GM20431 (cell line): Measurements from ENCODE around the gene GPER1.

ENCODE experiments used
- in situ Hi-C: fragments of 300-500 bp; cut with MseI, MboI; formaldehyde crosslinking; loops from one replicate; pipeline ENCODE4 v1.15.0; 2020; ENCODE audit warnings: low sequenced_read_pairs; ENCODE audit not compliant: unreplicated experiment

GPER1 gene

DNA sequence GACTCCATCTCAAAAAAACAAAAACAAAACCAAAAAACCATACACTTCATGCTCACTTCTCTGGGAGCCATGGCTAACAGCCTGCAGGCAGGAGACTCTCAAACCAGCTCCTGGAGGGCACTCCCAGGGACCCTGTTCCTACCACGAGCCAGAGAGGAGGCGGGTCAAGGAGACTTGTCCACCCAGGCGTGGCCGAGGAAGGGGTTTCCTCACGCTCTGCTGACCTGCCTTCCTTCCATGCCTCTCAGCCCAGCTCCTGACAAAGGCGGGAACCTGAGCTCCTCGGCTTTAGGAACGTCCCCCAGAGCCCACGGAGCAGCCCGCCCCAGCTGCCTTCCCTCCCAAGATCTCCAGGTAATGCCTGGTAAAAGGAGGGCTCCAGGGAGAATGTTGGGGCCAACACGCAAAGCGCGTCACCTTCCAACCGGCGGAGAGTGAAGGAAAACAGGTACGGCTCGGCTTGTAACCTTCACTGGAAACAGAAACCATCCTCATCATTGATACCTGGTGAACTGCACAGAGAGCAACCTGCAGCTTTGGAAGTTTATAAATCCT is 34.0 kb upstream of the GPER1 start:
- in situ Hi-C loops = no loop called here

DNA sequence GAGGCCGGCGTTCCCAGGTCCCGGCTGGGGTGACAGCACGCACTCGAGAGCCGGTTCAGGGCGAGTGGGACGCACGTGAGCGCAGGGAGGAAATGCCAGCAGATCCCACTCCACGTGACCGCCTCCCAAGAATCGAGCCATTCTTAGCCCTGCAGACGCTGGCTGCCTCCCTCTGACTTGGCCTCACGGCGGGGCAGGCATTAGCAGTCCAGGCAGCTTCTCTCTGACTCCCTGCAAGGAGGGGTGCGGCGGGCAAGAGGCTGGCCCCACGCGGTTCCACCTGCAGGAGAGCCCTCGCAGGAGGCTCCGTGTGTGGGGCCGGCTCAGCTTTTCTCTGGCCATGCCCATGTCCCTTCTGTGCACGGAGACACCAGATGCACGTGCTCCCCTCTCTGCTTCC is 33.5 kb upstream of the GPER1 start:
- in situ Hi-C loops = no loop called here

DNA sequence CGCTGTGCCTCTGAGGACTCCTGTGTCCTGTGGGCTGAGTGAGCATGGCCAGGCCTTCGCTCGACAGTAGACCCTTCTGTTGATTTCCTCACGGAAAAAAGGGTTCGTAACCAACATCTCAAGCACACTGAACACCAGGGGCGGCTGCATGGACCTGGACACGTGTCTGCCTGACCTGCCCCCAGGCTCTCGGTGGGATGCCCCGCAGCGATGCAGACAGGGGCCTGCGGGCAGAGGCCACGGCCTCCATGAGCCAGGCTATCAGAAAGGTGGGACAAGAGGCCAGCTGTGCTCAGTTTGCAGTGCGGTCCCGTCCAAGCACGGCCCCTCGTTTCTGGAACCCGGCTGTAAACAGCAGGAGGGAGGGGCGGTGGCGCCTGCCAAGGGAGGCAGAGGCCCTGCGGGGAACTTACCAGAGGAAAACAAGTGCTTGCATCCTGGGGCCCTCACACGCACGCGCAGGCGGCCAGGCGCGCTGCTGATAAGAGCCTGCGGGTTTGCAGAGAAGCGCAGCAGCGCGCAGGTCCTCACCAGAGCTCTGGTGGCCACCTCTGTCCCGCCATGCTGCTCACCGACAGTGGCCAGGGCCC is 33.0 kb upstream of the GPER1 start:
- in situ Hi-C loops = no loop called here

DNA sequence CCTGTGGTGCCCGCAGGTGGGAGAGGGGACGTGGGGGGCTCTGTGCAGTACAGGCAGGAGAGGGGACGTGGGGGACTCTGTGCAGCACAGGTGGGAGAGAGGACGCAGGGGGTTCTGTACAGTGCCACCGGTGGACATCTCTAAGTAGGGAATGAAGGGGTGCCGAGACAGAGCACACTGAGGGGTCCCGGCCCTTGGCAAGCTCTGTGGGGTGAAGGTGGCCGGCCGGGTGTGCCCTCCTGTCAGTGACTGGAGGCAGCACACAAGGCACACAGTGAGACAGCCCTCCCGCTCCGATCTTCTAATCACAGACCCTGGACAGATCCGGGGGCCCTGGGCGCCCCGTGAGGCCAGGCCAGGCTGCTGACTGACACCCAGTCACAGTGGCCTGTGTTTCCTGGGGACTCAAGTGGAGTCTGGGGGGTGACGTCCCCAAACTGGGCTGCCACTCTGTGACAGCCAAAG is 32.4 kb upstream of the GPER1 start:
- in situ Hi-C loops = no loop called here

DNA sequence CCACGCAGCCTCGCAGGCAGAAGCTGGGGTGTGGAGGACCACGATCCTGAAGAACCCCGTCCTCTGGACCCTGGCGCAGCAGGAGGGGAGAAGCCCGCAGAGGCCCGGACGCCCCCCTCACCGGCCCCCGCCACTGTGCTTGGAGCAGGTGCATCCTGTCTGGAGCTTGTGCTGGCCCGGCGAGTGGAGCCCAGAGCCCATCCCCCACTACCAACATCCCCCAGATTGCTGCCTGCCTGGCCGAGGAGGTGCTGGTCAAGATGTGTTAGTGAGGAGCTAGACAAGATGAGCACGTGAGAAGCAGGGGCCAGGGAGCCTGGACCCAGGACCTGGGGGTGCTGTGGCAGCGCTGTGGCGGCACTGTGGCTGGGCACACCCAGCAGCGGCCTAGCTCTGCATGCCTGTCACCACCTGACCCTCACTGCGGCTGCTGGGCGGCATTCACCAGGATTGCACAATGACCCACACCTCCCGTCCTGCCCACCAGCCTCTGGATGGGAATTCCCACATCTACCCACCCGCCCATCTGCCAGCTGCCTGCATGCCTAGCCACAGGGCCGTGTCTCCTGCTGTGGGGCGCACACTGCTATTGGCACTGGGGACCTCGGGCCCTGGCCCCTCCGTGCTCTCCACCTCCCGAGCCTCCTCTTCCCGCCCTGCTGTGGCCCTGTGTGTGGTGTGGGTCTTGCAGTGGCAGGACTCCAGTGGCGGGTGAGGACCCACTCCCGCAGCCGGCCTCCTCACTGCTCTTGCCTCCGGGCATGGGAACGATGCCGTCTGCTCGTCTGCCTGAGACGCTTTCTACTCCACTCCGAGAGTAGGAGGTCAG is 31.7 kb upstream of the GPER1 start:
- in situ Hi-C loops = no loop called here

DNA sequence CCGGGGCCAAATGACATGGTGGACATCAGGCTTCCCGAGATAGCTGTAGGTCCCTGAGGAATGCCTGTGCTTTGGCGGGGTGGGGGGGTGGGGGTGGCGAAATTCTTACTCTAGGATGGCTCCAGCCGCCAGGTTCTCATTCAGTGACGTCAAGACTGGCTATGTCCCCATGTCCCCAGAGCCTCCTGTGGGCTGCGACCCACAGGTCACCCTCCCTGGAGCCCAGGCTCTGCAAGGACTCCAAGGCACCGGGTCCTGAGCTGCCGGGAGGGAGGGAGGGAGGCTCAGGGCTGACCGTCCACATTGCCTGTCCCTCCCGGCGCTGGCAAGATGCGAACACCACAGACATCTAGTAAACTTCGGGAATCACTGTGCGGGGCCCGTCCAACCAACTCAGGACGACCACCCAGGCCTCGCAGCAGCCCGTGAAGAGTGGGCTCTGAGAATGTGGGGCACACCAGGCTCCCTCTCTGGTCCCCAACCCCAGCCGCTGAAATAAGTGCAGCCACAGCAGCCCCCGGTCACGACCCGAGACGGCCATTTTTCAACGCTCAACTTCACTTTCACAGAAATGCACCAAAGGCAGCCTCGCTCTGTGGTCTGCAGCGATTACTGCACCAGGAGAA is 31.0 kb upstream of the GPER1 start:
- in situ Hi-C loops = no loop called here

DNA sequence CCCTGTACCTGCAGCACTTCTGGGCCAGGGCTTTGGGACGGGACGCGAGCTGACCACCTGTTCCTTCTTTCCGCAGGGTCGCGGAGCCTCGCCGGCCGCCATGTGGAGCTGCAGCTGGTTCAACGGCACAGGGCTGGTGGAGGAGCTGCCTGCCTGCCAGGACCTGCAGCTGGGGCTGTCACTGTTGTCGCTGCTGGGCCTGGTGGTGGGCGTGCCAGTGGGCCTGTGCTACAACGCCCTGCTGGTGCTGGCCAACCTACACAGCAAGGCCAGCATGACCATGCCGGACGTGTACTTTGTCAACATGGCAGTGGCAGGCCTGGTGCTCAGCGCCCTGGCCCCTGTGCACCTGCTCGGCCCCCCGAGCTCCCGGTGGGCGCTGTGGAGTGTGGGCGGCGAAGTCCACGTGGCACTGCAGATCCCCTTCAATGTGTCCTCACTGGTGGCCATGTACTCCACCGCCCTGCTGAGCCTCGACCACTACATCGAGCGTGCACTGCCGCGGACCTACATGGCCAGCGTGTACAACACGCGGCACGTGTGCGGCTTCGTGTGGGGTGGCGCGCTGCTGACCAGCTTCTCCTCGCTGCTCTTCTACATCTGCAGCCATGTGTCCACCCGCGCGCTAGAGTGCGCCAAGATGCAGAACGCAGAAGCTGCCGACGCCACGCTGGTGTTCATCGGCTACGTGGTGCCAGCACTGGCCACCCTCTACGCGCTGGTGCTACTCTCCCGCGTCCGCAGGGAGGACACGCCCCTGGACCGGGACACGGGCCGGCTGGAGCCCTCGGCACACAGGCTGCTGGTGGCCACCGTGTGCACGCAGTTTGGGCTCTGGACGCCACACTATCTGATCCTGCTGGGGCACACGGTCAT is 30.3 kb upstream of the GPER1 start:
- in situ Hi-C loops = no loop called here

DNA sequence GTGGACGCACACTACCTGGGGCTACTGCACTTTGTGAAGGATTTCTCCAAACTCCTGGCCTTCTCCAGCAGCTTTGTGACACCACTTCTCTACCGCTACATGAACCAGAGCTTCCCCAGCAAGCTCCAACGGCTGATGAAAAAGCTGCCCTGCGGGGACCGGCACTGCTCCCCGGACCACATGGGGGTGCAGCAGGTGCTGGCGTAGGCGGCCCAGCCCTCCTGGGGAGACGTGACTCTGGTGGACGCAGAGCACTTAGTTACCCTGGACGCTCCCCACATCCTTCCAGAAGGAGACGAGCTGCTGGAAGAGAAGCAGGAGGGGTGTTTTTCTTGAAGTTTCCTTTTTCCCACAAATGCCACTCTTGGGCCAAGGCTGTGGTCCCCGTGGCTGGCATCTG is 29.6 kb upstream of the GPER1 start:
- in situ Hi-C loops = no loop called here

DNA sequence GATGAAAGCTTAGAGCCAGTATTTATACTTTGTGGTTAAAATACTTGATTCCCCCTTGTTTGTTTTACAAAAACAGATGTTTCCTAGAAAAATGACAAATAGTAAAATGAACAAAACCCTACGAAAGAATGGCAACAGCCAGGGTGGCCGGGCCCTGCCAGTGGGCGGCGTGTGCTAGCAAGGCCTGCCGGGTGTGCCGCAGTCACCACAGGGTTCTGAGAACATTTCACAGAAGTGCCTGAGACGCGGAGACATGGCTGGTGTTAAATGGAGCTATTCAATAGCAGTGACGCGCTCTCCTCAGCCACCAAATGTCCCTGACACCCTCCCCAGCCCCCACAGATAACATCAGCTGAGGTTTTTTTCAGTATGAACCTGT is 29.1 kb upstream of the GPER1 start:
- in situ Hi-C loops = no loop called here

DNA sequence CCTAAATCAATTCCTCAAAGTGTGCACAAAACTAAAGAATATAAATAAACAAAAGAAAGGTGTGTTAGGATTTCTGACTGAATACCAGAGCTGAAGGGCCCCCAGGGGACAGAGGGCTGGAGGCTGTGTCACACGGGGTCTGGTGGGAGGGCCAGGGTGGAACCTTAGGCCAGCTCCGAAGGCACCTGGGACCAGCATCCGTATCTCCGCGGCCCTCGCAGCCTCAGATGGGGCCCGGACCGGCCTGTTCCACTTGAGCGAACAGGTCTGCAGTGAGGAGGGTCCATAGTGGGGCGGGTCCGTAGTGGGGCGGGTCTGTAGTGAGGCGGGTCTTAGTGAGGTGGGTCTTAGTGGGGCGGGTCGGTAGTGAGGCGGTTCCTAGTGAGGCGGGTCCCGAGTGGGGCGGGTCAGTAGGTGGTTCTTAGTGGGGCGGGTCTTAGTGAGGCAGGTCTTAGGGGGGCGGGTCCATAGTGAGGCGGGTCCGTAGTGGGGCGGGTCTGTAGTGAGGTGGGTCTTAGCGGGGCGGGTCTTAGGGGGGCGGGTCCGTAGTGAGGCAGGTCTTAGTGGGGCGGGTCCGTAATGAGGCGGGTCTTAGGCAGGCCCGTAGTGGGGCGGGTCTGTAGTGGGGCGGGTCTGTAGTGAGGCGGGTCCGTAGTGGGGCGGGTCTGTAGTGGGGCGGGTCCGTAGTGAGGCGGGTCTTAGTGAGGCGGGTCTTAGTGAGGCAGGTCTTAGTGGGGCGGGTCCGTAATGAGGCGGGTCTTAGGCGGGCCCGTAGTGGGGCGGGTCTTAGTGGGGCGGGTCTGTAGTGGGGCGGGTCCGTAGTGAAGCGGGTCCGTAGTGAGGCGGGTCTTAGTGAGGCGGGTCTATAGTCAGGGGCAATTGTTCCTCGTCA is 28.5 kb upstream of the GPER1 start:
- in situ Hi-C loops = no loop called here

DNA sequence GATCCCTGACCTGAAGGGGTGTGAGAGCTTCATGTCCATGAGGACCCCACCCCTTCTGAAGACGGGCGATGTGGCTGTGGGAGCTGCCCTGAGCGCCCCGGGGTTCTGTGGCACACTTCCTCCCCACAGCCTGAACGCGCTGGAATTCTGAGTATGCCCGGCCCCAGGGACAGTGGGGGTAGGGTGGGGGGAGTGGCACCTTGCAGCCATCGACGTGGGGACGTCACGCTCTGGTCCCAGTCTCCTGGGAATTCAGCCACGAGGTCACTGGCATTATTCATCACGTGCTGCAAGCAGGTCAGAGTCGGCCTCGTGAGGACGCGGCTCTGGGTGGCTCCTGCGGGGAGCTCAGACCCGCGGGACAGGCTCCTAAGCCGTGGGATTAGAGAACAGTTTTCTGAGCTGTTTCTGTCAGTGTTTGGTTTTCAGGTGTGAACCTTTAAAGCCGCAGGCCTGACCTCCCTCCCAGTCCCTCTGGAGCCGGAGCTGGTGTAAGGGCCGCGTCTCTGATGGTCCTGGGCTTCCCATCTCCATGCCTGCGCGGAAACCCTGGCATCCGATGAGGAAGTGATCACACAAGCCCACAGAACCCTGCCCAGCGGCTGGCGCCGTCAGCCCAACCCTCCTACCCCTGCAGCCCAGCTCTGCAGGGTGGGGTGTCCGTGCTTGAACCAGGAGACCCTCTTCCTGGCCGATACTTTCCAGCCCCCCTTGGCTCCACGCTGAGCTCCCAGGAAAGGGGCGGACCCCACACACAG is 27.4 kb upstream of the GPER1 start:
- in situ Hi-C loops = no loop called here

DNA sequence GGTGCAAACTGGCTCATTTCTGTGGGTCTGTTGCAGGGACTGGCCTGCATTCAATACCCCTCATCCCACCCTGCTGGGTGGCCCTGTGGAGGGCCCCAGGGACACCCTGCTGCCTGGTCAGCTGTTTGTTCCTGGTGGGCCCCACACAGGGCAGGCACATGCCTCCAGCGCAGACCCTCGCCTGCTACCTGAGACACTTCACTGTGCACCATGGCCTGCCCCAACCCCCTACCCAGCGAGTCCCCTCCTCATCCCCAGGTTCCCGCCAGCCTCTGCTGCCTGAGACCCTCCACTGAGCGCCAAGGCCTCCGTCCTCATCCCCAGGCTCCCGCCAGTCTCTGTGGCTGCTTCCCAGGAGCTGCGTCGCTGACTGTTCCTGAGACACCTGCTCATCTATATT is 26.7 kb upstream of the GPER1 start:
- in situ Hi-C loops = no loop called here

DNA sequence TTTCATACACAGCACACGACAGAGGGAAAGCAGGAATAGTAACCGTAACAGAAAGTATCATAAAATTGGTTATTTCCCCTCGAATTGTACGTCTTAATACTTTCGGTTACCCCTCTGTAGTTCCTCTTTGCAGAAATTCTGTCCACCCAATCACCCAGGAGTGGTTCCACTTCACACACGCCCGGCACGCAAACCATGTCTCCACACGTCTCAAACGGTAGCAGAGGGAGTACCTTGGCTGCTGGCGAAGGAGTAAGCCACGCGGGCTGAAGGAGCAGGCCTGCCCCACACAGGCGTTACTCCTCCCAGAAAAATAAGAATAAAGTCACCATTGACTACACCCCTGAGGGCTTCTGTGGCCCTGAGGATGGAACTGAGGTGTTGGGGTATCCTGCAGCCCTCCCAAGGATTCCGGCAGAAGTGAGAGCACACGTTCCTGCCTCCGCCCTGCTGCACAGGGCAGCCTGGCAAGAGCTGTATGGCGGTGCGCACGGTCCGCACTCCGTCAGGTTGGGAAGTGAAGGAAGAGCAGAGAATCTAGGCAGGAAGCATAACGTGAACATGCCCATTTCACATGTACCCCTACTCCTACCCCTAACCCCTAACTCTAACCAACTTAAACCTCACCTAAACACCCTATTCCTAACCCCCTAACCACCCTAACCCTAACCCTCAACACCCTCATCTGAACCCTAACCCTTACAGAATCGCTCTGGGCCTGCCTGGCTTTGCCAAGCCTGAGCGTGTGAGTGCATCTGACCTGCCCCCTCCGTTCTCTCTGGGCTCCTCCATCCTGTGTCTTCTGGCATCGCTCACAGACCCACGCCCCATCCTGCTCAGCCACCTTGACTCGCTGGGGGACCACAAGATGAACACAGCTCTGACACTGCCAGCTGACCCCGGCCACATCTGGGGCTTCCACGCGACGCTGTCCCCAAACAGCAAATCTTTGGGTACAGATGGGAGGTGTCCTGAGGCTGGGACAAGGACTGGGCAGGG is 25.3 kb upstream of the GPER1 start:
- in situ Hi-C loops = no loop called here

DNA sequence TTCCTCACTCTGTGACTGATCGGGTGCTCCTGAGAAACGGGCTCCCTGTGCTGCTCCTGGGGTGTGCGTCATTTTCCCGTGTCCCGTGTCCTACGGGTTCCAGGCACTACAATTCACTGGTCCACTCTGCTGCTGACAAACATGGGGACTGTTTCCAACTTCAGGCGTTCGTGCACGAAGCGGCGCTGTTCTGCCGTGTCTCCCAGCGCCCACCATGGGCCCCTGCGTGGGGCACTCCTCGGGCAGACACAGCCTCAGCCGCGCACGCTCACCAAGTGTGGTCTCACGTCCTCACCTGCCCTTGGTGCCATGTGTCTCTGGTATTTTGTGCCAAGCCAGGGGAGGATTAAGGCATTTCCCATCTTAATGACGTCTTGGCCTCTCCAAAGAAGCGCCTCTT is 24.6 kb upstream of the GPER1 start:
- in situ Hi-C loops = no loop called here

DNA sequence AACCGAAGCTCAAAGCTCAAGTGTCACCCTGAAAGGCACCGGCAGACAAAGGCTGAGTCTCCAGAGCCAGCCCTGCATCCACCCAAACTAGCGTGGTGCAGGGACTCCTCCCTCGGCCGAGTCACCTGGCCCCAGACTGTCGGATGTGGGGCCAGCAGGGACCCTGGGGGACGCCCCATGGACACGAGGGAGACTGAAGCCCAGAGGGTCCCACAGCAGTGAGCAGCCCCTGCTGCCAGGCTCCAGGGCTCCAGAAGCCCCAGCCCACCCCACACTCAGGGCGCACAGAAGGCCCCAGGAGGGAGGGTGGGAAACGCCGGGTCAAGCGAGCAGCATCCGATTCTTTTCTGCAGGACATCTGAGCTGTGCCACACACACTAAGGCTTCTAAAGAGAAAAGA is 23.3 kb upstream of the GPER1 start:
- in situ Hi-C loops = no loop called here

DNA sequence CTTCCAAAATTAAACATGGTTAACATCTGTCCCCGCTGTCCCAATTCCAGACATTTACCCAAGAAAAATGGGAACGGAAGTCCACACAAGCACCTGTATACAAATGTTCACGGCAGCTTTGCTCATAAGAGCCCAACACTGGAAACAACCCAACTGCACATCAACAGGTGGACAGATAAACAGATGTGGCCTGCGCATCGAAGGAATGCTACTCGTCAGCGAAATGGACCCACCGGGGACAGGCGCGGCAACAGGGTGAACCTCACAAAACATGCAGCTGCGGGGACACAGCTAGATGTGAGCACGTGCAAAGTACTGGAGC is 22.7 kb upstream of the GPER1 start:
- in situ Hi-C loops = loop anchor here (5.0 kb wide), 1 partner anchor 73 kb away; no protein-coding TSS in a partner anchor

DNA sequence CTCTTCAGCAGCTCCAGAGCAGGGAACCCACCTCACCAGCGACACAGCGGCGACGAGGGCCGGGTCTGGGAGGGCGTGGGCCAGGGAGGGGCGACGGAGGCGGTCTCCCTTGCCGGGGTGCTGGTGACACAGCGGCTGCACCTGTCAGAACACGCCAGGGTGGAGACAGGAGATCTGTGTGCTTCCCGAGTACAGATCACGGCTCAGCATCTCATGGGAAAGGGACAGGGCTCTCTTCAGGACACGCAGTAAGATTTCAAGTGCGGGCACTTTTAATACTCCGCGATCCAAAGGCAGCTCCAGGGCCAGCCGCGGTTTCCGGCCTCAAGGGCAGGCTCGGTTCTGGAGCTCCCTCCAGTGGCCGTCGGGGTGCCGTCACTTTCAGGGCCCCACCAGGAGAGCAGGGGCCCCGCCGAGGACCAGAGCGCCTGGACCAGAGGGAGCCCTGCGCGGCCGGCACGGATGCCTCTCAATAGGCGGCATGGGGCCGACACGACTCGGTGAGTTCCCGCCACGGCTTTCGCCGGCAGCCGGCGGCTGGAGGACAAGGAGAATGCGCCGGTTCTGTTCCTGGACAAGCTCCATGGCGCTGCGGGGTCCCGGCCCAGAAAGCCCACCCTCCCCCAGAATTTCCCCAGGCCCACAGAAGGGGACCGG is 22.2 kb upstream of the GPER1 start:
- in situ Hi-C loops = loop anchor here (5.0 kb wide), 1 partner anchor 73 kb away; no protein-coding TSS in a partner anchor
